Peyer's patch (tissue), 4 donors: ENCODE results near the gene CPA5. TPM values are rescaled to one million over a fixed set of nuclear protein-coding genes. Genes with fewer than 3 reads are reported as not detected.

ENCODE experiments used
- DNase-seq, 3 donors: peaks; one replicate each; pipeline ENCODE4 v3.0.0-alpha.2; 2017 to 2019
- H3K27ac ChIP-seq, 4 donors: fragments of 200-600 bp; sonication (generic); one replicate each; pipeline ENCODE4 v1.5.1; 2016 to 2019
- H3K27me3 ChIP-seq, 2 donors: fragments of 200-600 bp; sonication (generic); one replicate each; pipeline ENCODE4 v1.5.1; 2019
- H3K36me3 ChIP-seq, 3 donors: fragments of 200-600 bp; sonication (generic); one replicate each; pipeline ENCODE4 v1.5.1; 2016 to 2019
- H3K4me1 ChIP-seq, 4 donors: fragments of 200-600 bp; sonication (generic); one replicate each; pipeline ENCODE4 v1.5.1; 2016 to 2019
- H3K4me3 ChIP-seq, 4 donors: fragments of 200-600 bp; sonication (generic); 1 replicate in 3 of 4; 2 replicates in 1 of 4; pipeline ENCODE4 v1.5.1; 2016 to 2019; ENCODE audit warnings: mild to moderate bottlenecking in 1 of 4
- H3K9me3 ChIP-seq, 4 donors: fragments of 200-600 bp; sonication (generic); one replicate each; pipeline ENCODE4 v1.5.1; 2016 to 2019; ENCODE audit warnings: mild to moderate bottlenecking in 1 of 4
- CTCF ChIP-seq, 6 experiments: fragments of 450-650 bp in 4 of 6; fragments of 200-600 bp in 2 of 6; sonication (generic) in 1 of 6; IDR thresholded peaks; one replicate each; pipeline ENCODE4 v1.5.1; 2017 to 2019; ENCODE audit warnings: antibody characterized with exemption in 6 of 6, mild to moderate bottlenecking in 3 of 6, moderate library complexity in 1 of 6
- POLR2A ChIP-seq, 2 donors: fragments of 450-650 bp; IDR thresholded peaks; one replicate each; pipeline ENCODE4 v1.5.1; 2017; ENCODE audit warnings: antibody characterized with exemption in 2 of 2, mild to moderate bottlenecking in 2 of 2, moderate library complexity in 2 of 2
- total RNA-seq, 4 donors: library from RNA; depleted of rRNA; stranded (reverse); fragments of >200 nt; gene quantifications; one replicate each; pipeline ENCODE4 v1.1.0, GENCODE V29; 2016

CPA5 gene
- total RNA-seq, 4 donors from 2014 or later: not detected

- H3K9me3 ChIP-seq: peaks cover 0 to 9% (median 3%) of the 10 kb centered on the region in 4 donors
- H3K27me3 ChIP-seq: no peaks in the 10 kb centered on the region
- no peak overlapping the region for H3K4me3 ChIP-seq
- H3K36me3 ChIP-seq: no peaks in the 10 kb centered on the region
- TF ChIP-seq POLR2A (IDR thresholded peaks at IDR 0.05) (no peak), CTCF (IDR thresholded peaks at IDR 0.05) (no peak)
- peak in 1 of 3 donors; percentile 44 for DNase-seq
- peaks cover 0 to 8% (median 0%) of the 10 kb centered on the region in 4 donors for H3K4me1 ChIP-seq
- no peak overlapping the region for H3K27ac ChIP-seq
Observed at GRCh38 chr7:130363026-130363847, 18.6 kb downstream of the CPA5 start.

DNA sequence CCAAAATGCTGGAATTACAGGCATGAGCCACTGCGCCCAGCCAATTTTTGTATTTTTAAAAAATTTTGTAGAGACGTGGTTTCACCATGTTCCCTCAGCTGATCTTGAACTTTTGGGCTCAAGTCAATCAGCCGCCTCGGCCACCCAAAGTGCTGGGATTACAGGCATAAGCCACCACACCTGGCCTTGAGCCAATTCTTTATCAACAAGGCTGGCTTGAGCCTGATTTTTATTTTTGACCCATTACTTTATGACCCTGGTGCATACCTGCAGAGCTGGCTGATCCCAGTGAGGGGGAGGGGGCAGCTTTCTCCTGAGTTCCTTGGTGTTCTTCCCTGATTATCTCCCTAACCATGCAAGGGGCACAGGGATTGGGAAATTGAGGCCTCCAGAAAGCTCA is 19.8 kb downstream of the CPA5 start:
- no peak overlapping the region for H3K27ac ChIP-seq
- TF ChIP-seq POLR2A (IDR thresholded peaks at IDR 0.05) (no peak), CTCF (IDR thresholded peaks at IDR 0.05) (no peak)
- peaks cover 0 to 8% (median 0%) of the 10 kb centered on the region in 4 donors for H3K4me1 ChIP-seq
- H3K36me3 ChIP-seq: no peaks in the 10 kb centered on the region
- no peak overlapping the region for H3K4me3 ChIP-seq
- peaks cover 0 to 3% (median 0%) of the 10 kb centered on the region in 4 donors for H3K9me3 ChIP-seq
- H3K27me3 ChIP-seq: no peaks in the 10 kb centered on the region
- peak in 1 of 3 donors; percentile 39 for DNase-seq

DNA sequence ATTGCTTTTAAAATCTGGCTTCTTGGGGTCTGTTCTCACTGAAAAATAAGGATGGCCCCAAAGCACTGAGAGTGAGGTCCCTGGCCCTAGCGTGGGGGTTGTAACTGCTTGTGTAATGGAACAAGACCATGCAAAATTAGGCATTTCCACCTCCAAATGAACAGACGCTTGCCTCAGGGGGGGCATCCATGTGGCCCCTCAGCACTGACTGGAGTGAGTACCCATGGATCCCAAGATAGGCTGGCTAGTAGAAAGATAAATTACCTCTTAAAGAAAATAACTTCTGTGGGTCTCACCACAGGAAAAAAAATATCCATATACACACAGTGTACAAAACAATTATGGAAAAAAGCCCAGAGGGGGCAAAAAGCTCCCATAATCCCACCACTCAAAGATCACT is 20.5 kb downstream of the CPA5 start:
- H3K27ac ChIP-seq: peak overlapping the region in 1 of 4 donors; percentile 27

GRCh38 chr7:130365511-130366441 is 21.2 kb downstream of the CPA5 start:
- H3K4me1 ChIP-seq: peaks cover 0 to 8% (median 0%) of the 10 kb centered on the region in 4 donors
- peak in 2 of 3 donors; percentile 27 to 50 for DNase-seq
- peak overlapping the region in 2 of 4 donors; percentile 27 to 32 for H3K27ac ChIP-seq
- H3K36me3 ChIP-seq: no peaks in the 10 kb centered on the region
- H3K27me3 ChIP-seq: no peaks in the 10 kb centered on the region
- no peak overlapping the region for H3K4me3 ChIP-seq
- no peak for TF ChIP-seq POLR2A (IDR thresholded peaks at IDR 0.05)
- no peak for TF ChIP-seq CTCF (IDR thresholded peaks at IDR 0.05)
- no peaks in the 10 kb centered on the region for H3K9me3 ChIP-seq

More for the DNA sequence above, 20.5 kb downstream of the CPA5 start:
- no peak overlapping the region for H3K4me3 ChIP-seq
- no peaks in the 10 kb centered on the region for H3K27me3 ChIP-seq
- no peak for DNase-seq
- no peak for TF ChIP-seq CTCF (IDR thresholded peaks at IDR 0.05)
- TF ChIP-seq POLR2A (IDR thresholded peaks at IDR 0.05): no peak
- peaks cover 0 to 8% (median 0%) of the 10 kb centered on the region in 4 donors for H3K4me1 ChIP-seq
- no peaks in the 10 kb centered on the region for H3K36me3 ChIP-seq
- H3K9me3 ChIP-seq: no peaks in the 10 kb centered on the region

DNA sequence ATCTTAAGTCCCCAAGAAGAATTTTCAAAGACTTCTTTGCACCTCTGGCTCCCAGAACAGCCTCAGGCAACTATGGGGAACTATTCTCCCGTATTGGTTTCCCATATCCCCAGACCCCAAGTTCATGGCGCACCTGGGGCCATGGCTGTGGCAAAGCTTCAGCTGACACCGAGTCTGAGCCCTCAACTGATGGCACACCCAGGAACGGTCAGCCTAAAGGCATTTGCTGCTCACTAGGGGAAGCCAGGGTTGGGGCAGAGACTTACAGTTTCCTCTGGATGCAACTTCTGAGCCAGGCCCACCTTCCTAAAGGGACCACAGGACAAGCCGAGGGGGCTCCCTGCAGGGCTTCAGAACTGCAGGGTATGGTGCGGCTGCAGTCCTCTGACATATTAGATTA is 21.9 kb downstream of the CPA5 start:
- TF ChIP-seq CTCF (IDR thresholded peaks at IDR 0.05) (no peak), POLR2A (IDR thresholded peaks at IDR 0.05) (no peak)
- Histone ChIP-seq H3K36me3 (no peaks in the 10 kb centered on the region), H3K27me3 (no peaks in the 10 kb centered on the region), H3K4me3 (no peak overlapping the region), H3K9me3 (no peaks in the 10 kb centered on the region), H3K4me1 (peaks cover 0 to 8% (median 0%) of the 10 kb centered on the region in 4 donors), H3K27ac (no peak overlapping the region)
- DNase-seq: peak in 1 of 3 donors; percentile 32
